ENCODE data around the gene GRM7.

The GRM7 gene

DNA sequence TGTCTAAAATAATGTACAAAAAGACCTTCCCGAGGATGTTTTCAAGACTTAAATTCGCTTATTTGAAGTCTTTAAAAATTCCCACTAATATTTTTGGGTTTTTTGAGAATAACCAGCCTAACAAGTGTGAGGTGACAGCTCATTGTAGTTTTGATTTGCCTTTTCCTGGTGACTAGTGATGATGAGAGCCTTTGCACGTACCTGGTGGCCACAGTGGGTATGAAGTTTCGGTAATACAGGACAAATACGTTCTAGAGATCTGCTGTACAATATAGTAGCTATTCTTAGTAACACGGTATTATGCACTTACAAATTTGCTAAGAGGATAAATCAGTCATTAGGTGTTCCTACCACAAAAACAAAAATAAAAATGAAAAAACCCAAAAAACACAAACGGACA, 124.9 kb downstream of the GRM7 start:
- no peak for DNase-seq

DNA sequence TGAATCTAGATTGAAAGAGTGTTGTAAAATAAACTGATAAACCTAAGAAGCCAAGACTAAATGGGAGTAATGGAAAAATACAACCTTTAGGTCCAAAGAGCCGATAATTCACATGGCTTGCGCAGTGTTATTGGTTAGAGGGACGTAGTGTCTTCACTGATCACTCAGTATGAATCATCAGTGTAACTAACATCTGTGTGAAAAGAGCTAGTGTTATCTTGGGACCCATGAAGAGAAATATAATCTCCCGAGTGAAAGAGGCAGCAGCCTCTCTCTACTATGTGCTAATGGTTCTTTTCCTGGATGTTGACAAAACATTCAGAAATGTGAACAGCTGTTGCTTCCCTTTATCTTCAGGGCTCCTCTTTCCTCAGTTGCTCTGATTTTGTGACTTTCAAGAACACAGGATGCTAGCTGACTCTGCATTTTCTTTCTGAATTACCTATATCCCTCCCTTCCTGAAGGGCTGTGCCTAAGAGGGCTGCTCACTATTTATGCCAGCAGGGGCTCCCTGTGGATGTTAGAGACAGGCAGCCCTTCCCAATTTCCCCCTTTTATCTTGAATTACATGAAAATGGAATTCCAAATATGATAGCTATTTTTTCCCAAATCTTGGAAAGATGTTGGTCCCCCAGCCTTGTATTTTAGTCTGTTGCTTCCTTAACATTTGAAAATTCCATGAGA, 128.8 kb downstream of the GRM7 start:
- no peak for DNase-seq

DNA sequence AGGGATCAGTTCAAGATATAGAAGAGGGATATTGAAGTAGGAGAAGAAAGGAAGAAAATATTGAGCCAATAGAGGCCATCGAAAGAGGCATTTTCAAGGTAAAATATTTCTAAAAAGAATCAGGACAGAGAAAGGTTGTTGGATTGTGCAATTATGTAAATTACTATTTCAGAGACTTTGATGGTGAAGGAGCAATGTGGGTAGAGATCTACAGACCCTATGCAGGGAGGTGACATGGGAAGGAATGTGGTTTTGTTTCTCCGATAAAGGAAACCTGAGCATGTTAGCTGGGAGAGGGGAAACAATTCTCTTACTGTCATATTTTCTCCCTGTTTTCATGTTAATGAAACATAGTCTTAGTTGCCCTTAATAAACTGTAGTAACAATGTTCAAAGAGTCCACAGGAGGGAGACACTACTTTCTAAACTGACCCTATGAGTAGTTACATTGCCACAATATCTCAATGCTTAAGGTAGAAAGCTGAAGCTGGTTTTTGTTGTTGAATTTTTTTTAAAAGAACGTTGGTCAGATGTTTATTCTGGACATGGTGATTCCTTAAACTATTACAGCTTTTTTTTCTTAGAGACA, 133.3 kb downstream of the GRM7 start:
- DNase-seq = no peak

DNA sequence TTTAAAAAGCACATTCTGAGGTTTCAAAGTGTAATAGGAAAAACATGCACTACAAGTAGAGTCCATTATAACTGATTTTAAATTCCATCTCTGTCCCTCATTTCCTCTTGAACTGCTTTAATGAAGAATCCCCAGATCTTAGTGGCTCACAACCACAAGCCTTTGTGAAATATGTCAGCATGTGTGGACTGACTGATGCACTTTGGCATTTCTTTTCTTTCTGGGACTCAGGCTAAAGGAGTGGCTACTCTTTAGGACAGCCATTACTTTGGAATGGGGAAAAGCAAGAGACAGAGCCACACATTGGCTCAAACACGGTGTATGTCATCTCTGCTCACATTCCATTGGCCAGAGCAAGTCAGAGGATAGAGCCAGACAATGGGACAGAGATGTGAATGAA, 139.6 kb downstream of the GRM7 start:
- DNase-seq = no peak

DNA sequence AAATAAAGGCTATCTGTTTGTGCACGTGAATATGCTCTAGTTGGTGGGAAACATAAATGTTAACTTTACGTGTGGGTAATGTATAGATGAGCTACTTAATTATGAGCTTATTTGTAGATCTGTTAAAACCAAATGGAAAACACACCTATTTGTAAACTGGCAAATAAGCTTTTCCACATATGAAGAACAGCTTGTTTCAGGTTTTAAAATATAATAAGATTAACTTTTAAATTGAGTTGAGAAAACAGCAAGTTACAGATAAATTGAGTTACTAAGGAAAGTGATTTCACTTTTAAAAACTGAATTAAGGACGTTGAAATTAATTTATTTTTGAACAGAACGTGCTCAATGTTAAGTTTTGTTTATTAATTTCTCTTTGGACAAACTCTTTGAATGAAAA, 140.5 kb downstream of the GRM7 start:
- no peak for DNase-seq

DNA sequence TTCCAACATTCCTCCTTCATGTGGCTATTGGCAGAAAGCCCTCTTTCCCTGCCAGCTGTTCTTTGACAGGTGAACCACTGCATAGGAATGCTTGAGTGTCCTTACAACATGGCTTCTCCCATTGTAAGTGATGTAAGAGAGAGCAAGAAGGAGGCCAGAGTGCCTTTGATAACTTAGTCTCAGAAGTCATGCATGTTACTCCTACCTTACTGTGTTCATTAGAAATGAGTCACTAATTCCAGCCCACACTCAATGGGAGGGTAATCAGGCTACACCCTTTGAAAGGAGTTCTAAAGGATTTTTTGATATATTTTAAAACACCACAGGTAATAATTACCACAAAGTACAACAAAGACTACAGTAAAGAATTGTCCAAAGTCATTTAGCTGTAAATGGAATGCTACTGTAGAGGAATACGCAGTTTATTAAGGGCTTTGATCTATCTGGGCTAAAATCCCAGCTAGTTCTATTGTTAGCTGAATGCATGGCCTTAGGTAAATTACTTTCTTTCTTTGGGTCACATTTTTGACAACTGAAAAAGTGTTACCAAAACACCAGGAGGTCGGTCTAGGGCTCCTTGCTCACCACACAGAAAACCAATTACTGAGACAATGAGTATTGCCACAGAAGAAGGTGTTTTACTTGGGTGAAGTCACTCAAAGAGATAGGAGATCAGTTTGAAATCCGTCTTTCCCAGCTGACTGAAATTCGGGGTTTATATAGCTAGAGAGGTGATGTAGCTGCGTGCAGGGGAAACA, 154.9 kb downstream of the GRM7 start:
- no peak for DNase-seq

DNA sequence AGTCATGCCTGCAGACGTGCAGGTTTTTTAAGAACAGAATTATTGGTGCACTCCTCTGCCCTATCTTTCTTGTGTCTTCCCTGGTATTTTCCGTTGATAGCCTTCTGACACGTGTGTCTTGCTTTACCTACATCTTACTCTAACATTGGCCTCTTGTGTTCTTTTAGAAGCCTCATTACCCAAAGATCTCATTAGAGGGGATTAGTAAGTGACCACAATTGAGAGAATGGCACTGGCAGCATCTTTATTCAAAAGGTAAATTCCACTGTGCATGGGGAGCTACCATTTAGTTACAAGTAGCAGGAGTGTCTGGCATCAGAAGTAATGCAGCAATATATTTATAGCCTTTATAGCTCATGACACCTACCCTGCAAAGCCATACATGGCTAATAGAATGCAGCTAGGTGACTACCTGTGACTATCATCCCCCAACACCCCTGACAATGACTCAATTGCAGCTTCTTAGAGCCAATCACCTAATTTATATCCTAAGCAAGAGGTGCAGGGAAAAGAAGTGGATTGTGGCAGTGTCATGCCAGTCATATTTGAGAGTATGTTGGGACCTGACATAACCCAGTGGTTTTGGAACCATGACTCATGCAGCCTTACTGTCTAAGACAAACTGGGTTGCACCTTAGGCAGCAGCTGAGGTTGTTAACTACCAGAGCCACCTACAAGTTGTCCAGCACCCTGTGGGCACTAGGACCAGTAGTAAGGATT, 164.8 kb downstream of the GRM7 start:
- DNase-seq = no peak

DNA sequence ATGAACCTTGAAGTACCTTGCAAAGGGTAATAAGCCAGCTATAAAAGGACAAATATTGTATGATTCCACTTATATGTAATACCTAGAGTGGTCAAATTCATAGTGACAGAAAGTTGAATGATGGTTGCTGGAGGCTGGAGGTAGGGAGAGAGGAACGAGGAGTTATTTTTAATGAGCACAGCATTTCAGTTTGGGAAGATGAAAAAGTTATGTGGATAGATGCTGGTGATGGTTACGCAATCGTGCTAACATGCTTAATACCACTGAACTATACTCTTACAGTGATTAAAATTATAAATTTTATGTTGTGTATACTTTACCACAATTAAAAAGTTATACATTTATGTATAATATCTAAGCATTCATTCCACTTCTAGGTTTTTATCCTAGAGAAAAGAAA, 168.6 kb downstream of the GRM7 start:
- no peak for DNase-seq

DNA sequence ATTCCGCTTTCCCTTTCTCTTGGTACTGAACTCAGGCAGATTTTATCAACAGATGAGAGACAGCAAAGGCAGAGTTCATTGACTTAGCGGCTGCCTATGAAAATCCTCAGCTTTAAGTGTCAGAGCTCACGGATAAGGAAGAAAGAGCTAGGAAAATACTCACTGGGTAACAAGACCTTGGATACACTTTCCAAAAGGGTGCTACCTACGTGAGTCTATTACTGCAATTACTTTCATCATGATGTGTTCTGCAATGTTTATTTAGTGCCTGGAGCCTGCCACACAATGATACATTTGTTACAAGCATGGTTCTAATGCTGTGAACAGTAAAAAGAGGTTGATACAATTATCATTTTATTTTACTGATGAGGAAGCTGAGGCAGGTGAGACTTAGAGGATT, 177.5 kb downstream of the GRM7 start:
- DNase-seq = no peak

DNA sequence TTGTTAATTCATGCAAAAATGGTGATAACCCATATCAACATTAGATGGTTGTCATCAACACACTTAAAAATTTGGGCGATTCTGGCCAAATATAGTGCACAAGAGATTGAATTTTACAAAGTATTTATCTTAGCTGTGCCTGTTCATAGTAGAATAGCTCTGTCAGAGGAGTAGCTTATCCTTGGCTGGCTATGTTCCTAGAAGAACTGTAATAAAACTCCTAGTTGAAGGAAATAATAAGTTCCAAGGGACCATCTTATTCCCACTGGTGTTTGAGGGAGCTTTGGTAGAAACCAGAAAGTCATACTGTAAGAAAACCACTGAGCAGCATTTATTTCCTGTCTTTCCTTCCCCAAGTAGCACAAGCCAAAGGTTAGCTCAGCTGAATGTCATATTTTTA, 201.8 kb downstream of the GRM7 start:
- DNase-seq = no peak

DNA sequence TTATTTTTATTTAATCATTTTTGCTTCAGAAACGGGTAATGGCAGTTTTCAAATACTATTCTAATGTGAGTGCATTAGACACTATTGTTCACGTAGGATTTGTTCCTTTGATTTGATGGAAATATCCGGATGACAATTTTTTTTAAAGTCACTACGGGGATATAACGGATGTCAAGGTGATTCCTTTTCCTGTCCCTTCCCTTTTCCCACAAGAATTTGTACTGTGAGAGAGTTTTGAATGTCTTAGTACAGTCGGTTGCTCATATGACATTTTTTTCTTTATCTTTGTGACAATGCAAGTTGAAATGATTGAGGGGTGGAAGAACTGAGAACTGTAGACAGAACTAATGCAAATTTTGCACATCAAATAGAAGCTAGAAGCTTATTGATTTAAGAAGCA, 209.5 kb downstream of the GRM7 start:
- no peak for DNase-seq

DNA sequence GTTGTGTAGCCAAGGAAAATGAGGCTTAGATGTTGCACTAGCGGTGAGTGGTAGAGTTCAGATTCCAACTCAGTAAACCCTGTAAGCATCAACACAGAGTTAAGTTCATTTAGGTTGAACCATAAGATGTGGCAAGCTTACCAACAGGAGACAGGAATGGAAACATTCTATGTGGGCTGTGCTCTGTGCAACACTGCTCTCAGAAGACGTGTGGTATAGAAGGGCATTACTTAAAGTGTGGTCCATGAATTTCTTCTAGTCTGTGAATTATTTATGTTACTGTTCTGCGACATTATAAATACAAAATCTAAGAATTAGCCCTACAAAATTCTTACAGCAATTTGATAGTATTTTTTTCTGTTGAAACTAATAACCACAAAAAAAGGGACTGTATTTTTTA, 213.3 kb downstream of the GRM7 start:
- no peak for DNase-seq

DNA sequence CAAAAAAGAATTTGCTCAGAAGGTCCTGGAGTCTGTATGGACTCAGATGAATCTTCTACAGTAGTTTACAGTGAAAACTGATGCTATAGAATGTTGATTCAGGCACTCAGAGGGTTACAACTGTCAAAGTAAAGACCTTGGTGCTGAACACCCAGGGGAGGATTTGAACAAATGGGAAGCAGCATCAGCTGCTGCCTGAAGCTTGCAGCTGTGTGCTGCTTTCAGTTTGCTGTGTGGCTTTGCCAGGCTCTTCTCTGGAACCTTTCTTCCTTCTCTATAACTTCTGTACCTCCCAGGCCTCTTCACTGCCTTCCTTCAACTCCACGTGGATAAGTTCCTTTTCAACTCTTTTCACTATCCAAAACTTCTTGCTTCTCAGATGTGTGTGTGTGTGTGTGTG, 214.2 kb downstream of the GRM7 start:
- no peak for DNase-seq

DNA sequence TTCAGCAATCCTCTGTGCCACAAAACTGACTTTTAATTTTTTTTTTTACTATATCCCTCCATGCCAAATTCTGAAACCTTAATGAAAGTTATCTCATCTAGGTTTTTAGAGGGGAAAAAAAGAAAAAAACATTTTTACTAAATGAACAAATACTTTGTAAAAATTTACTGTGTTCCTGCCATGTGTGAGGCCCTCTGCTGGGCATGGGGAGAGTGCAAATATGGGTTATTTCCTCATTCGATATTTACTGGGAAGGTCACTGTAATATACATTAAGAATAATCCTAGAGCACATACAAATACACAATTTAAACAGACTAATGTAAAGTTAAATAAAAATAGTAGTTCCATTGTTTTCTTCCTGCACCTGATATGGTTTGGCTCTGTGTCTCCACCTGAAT, 215.0 kb downstream of the GRM7 start:
- no peak for DNase-seq

DNA sequence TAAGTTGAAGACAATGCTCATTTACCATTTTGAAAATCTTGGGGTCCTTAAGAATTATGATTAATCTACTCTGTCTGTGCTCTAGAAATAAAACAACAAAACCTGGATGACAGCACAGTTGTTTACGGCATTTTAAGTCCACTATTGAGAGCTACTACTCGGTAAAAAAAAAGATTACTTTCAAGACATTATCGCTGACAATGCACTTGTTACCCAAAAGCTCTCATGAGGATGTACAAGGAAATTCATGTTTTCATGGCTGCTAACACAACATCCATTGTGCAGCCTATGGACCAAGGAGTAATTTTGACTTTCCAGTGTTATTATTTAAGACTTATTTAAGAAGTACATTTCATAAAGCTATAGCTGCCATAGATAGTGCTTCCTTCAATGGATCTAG, 221.3 kb downstream of the GRM7 start:
- DNase-seq = no peak

DNA sequence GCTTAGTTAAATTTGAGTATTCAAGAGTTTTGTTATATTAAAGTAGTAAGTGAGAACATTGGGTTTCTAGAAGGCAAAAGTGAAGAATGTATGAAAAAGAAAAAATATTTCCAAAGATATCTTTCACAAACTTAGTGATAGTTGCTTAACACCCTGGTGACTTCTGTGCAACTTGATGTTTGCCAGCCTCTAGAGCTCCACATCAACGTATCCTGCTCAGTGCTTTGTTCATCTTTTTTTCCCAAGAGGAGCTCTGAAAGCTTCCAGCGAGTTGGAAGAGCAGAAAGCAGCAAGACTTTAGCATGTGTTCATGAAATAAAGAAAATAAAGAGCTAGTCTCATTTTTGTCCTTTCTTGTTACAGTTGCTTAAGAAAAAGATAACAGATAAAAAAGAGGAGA, 225.5 kb downstream of the GRM7 start:
- DNase-seq = no peak

DNA sequence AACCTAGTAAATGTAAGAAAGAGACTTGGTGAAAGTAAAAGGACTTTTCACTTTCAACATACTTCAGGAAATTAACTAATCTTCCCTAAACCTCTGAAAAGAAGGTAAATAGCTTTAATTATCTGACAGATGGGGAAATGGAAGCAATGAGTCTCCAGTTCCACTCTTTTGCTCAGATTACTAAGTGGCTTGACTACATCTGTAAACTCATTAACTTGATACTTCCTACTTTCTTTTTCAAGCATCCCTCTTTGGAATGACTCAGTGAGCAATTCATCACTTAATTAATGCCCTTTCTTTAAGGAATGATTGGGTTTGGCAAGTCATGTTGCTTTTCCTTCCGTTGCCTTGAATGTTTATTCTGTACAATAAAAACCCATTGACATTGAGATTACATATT, 234.2 kb downstream of the GRM7 start:
- DNase-seq = no peak

DNA sequence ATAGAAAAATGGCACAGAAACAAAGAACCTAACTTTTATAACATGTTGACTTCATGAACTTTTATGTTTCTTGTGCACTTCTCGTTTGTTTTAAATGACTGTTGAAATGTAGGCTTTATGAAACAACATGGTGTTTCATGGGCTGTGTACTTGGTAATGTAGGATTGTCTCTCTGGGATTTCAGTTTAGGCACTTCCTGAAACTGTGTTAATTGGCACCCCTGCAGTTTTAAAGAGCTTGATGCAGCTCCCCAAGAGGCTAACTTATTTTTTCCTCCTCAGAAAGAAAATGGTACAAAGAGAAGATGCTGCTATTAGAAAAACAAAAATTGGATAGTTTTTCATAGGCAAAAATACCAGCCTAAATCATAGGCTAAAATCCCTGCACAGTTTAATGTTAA, 239.2 kb downstream of the GRM7 start:
- no peak for DNase-seq

DNA sequence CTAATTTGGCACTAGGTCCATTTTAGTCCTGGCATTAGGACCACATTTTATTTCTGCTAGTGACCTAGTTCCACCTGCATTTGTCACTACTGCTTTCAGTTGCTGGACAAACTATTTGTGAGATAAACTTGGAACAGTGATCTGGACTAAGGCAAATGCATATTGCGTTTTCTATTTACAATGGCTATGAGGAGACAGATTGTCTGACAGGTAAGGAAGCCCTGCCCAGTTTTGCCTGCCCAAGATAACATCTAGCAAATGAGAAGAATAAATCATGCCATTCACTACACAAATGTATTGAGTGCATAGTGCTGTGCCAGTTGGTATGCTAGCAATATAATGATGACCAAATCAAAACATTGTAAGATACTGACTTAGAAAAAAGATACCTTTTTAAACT, 245.7 kb downstream of the GRM7 start:
- DNase-seq = no peak

DNA sequence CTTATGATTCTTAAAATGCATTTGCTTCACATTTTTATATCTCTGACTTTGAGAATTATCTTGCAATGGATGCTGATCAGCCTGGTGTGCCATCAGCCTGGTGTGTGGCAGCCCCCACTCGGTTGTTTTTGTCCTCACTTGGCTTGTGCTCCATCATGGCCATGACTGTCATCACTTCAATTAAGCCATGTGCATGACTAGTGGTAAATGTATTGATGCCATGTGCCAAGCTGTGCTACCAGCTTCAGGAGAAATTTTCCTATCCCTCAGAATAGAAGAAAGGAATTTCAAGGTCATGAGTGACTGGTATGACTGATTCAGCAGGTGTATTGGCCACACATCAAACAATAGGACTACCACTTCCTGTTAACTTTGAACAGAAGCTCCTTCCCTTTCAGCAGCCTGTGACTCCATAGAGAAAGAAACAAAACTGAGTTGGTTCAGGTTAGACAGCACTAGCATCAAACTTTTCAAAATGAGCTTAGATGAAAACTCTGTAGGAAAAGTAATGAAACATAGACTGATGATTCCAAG, 251.7 kb downstream of the GRM7 start:
- no peak for DNase-seq

DNA sequence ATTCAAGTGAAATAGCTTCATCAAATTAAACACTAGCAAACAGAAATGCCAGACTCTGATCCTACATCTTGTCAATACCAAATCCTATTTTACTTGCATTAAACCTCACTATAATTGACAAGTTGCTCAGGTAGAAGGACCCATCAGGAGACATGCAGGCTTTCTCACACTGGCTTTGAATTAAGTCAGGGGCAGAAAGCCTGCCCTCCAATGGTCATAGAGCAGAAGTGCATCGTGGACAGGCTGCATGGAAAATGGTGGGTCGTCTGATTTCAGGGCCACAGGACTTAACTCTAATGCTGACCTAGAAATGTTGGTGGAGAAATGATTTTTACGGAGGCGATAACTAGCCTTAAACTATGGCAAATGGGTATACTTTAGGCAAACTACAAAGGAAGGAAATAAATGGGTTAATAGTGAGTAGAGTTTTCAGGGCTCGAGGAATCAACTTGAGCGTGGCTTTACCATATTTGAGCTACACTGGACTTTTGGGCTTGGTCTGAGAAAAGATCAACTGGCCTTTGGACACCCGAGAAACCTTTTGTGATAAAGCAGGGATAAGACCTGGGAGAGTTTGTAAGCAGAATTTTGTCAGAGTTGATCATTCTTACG, 283.9 kb downstream of the GRM7 start:
- no peak for DNase-seq

DNA sequence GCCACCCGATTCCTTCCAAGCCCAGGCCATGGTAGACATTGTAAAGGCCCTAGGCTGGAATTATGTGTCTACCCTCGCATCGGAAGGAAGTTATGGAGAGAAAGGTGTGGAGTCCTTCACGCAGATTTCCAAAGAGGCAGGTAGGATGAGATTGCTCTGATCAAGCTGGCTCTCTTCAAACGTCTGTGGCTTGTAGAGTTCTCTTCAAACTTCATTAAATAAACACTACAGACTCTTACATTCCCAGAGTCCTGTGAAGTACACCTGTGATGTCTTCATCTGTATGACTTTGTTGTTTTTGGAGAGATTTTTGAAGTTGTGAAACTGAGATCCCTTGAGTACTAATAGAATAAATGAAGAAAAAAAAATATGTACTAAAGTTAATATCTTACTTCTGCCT, 285.6 kb downstream of the GRM7 start:
- no peak for DNase-seq

DNA sequence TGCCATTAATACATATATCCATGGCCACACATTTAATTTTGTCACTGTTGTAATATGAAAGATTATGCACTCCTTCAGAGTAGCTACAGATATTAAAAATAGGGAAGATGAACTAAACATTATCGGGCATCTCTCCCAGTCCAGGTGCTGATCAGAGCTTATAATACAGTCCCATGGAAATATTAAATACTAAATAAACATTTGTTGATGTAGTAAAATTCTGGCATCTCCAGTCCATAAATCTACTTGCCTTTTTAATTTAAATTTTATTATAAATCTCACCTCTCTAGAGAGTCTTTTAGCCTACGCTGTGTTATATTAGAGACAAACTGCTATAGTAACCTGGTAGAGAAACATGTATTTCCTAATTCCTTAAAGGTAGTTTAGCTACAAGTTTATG, 297.6 kb downstream of the GRM7 start:
- DNase-seq = no peak

Measured in bone marrow (tissue), 2 donors.